Measurements from ENCODE around the gene ABCG2. TPM values are rescaled to one million over a fixed set of nuclear protein-coding genes. Genes with fewer than 3 reads are reported as not detected.

Gene ABCG2
- polyA plus RNA-seq, 2 of the 4 experiments (the other 2 are of a cell fraction): 27.9 to 55.3 TPM

GRCh38 chr4:88204882-88205281 lies 46.4 kb upstream of the ABCG2 start:
- ATAC-seq: peak in 1 of 2 experiments; percentile 59; a peak in 2 of 6 replicates
- ChIA-PET POLR2A (no interaction called here), CTCF (interaction anchor here (2.1 kb wide), 1 partner anchor 172 kb away, joined by 6 read pairs; no protein-coding TSS in a partner anchor)
- Histone ChIP-seq H3K4me2 (peak overlapping the region; percentile 8; the same call in 1 of the 3 replicates), H3K4me1 (peaks cover 17% of the 10 kb centered on the region), H3K4me3 (no peak overlapping the region), H3K9me3 (no peaks in the 10 kb centered on the region), H3K27ac (peak overlapping the region in 1 of 2 experiments; percentile 6; a peak in 1 of 6 replicates)
- no peak for TF ChIP-seq TP53 (CRISPR knock-in tag; IDR thresholded peaks at IDR 0.05)
- TF ChIP-seq ZNF302 (CRISPR knock-in tag; IDR thresholded peaks at IDR 0.05): no peak
- TF ChIP-seq JUNB (IDR thresholded peaks at IDR 0.05): no peak
- no peak for TF ChIP-seq PHF8 (IDR thresholded peaks at IDR 0.05; ENCODE audit: borderline replicate concordance, low read depth)
- TF ChIP-seq GATA3 (IDR thresholded peaks at IDR 0.05; ENCODE audit: borderline replicate concordance): no peak
- TF ChIP-seq ZSCAN20 (CRISPR knock-in tag; IDR thresholded peaks at IDR 0.05): no peak
- no peak for TF ChIP-seq BHLHE40 (IDR thresholded peaks at IDR 0.05; ENCODE audit: low read depth, low read length)
- TF ChIP-seq, protein P1, sequence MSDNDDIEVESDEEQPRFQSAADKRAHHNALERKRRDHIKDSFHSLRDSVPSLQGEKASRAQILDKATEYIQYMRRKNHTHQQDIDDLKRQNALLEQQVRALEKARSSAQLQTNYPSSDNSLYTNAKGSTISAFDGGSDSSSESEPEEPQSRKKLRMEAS (IDR thresholded peaks at IDR 0.05): no peak
- TF ChIP-seq SMC3 (IDR thresholded peaks at IDR 0.05): no peak
- no peak for TF ChIP-seq NPAS2 (CRISPR knock-in tag; IDR thresholded peaks at IDR 0.05; ENCODE audit: borderline replicate concordance)
- TF ChIP-seq E2F6 (IDR thresholded peaks at IDR 0.05; ENCODE audit: borderline replicate concordance, low read depth): no peak
- TF ChIP-seq BCL3 (IDR thresholded peaks at IDR 0.05): no peak
- no peak for TF ChIP-seq MYC (IDR thresholded peaks at IDR 0.05; ENCODE audit: borderline replicate concordance, low read length)
- TF ChIP-seq HDAC2 (IDR thresholded peaks at IDR 0.05): no peak
- no peak for TF ChIP-seq HOXA7 (CRISPR knock-in tag; IDR thresholded peaks at IDR 0.05)
- WGBS (ENCODE audit: missing lambda C conversion rate): 5% methylated on average over 1 of the region's 1 CpG
- peak in 1 of 2 experiments; percentile 16 for DNase-seq (ENCODE audit: low read depth in 1 of 2, low spot score in 1 of 2)
- FAIRE-seq: no peak

- ChIA-PET CTCF (interaction anchor here (0.7 to 3.5 kb wide), 3 partner anchors 9 to 21 kb away, joined by 4 to 17 read pairs (median 4); no protein-coding TSS in a partner anchor), POLR2A (no interaction called here)
- 76% methylated on average over 6 of the region's 6 CpGs for WGBS (ENCODE audit: missing lambda C conversion rate)
- DNase-seq (ENCODE audit: low read depth in 1 of 2, low spot score in 1 of 2) (no peak), FAIRE-seq (no peak), ATAC-seq (no peak)
- peak overlapping the region in 1 of 2 experiments; percentile 39; a peak in 1 of 6 replicates for H3K27ac ChIP-seq
- no peak overlapping the region for H3K4me3 ChIP-seq
- H3K4me2 ChIP-seq: no peak overlapping the region
- H3K9me3 ChIP-seq: no peaks in the 10 kb centered on the region
- TF ChIP-seq BCL3 (IDR thresholded peaks at IDR 0.05) (no peak), RCOR1 (IDR thresholded peaks at IDR 0.05; ENCODE audit: low read depth, low read length) (no peak), FOSL2 (IDR thresholded peaks at IDR 0.05) (no peak), FOSL2 (CRISPR knock-in tag; IDR thresholded peaks at IDR 0.05) (no peak), MAZ (IDR thresholded peaks at IDR 0.05; ENCODE audit: borderline replicate concordance, low read depth, low read length) (no peak), CHD2 (IDR thresholded peaks at IDR 0.05; ENCODE audit: low read length, partially characterized antibody) (no peak)
- TF ChIP-seq, protein P2, sequence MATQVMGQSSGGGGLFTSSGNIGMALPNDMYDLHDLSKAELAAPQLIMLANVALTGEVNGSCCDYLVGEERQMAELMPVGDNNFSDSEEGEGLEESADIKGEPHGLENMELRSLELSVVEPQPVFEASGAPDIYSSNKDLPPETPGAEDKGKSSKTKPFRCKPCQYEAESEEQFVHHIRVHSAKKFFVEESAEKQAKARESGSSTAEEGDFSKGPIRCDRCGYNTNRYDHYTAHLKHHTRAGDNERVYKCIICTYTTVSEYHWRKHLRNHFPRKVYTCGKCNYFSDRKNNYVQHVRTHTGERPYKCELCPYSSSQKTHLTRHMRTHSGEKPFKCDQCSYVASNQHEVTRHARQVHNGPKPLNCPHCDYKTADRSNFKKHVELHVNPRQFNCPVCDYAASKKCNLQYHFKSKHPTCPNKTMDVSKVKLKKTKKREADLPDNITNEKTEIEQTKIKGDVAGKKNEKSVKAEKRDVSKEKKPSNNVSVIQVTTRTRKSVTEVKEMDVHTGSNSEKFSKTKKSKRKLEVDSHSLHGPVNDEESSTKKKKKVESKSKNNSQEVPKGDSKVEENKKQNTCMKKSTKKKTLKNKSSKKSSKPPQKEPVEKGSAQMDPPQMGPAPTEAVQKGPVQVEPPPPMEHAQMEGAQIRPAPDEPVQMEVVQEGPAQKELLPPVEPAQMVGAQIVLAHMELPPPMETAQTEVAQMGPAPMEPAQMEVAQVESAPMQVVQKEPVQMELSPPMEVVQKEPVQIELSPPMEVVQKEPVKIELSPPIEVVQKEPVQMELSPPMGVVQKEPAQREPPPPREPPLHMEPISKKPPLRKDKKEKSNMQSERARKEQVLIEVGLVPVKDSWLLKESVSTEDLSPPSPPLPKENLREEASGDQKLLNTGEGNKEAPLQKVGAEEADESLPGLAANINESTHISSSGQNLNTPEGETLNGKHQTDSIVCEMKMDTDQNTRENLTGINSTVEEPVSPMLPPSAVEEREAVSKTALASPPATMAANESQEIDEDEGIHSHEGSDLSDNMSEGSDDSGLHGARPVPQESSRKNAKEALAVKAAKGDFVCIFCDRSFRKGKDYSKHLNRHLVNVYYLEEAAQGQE (IDR thresholded peaks at IDR 0.05): no peak
- TF ChIP-seq, protein P3, sequence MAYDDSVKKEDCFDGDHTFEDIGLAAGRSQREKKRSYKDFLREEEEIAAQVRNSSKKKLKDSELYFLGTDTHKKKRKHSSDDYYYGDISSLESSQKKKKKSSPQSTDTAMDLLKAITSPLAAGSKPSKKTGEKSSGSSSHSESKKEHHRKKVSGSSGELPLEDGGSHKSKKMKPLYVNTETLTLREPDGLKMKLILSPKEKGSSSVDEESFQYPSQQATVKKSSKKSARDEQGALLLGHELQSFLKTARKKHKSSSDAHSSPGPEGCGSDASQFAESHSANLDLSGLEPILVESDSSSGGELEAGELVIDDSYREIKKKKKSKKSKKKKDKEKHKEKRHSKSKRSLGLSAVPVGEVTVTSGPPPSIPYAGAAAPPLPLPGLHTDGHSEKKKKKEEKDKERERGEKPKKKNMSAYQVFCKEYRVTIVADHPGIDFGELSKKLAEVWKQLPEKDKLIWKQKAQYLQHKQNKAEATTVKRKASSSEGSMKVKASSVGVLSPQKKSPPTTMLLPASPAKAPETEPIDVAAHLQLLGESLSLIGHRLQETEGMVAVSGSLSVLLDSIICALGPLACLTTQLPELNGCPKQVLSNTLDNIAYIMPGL (CRISPR knock-in tag; IDR thresholded peaks at IDR 0.05; ENCODE audit: borderline replicate concordance): no peak
- peaks cover 22% of the 10 kb centered on the region for H3K4me1 ChIP-seq
Measured at GRCh38 chr4:88202443-88202842, 44.0 kb upstream of the ABCG2 start.

Measured in A549 (cell line).